HG02852 (cell line): ENCODE measurements around the gene BZW2.
"Not testable (repeated sequence)": the region's sequence is repeated elsewhere in the genome, so short reads cannot be mapped to it uniquely, and the experiment has no call there.

Source experiments
- ATAC-seq: cut with Tn5 transposase; IDR thresholded peaks from one replicate; pipeline ENCODE4 v1.9.1; 2021; ENCODE audit warnings: mild to moderate bottlenecking, moderate library complexity; ENCODE audit not compliant: unreplicated experiment

BZW2 gene

DNA sequence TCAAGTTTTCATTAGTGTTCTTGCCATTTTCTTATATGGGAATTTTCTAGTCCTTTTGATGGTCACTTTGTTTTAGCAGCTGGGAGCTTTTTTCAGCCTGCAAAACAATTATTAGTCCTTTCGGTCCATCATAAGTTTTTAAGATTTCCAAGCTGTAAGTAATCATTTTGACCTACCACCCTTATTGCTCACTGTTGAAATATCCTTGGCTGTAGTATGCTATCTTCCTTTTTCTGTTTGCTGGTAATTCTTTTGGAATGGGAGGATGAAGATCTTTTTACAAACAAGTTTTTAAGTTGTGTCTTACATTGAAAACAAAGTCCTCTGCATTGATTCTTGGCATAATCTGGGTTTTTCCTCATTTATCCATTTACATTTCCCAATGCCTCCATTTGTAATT lies 24.0 kb downstream of the BZW2 start:
- no peak for ATAC-seq

DNA sequence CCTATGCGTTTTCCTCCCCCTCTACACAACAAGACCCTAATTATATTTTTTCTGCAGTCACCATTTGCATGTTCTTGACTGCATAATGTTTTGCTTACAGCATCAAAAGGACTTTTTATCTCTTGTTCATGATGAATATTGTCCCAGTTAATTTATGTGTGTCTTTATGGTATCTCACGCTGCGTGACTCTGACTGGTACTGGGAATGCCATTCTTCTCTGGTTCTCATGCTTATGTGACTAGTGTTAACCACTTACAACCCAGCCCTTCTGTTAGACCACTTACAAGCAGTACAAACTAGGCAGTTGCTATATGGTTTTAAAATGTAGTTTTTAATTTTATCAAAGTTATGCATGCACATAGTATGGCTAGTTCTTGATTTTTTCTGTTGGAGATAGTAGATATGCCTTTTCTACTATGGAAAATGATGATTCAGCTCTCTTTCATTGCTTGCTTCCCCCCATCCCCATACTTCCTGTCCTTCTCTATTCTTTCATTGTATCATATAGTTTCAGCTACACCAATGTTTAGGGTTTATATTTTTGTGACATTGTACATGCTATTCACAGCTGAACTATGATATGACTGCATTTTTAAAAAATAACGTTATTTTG lies 24.9 kb downstream of the BZW2 start:
- no peak for ATAC-seq

DNA sequence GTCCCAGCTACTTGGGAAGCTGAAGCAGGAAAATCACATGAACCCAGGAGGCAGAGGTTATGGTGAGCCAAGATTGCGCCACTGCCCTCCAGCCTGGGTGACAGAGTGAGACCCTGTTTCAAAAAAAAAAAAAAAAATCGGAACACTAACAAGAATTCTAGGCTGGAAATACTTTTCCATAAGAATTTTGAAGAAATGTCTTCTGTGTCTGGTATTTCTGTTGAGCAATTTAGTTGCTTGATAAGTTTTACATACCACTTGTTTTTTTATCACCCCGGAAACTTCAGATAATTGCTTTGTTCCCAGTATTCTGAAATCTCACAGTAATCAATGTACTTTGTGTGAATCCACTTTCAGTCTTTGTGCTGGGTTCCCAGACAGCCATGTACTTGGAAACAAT lies 25.8 kb downstream of the BZW2 start:
- ATAC-seq = no peak

DNA sequence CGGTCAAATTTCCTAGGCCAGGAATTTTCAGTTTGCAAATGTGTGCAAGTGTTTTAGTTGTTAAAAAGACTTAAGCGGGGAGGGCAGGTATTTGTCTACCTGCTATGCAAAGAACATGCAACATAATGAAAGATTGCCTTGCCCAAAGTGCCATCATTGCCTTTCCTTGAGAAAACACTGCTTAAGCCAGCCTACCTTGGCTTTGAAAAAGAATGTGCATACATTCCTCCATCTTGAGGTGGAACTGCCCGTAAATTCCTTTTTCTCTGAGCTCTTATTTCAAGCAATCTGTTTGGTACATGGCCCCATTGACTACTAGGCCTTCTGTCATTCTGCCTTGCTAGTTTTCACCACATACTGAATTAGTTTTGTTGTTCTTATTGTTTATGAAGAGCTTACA lies 29.3 kb downstream of the BZW2 start:
- no peak for ATAC-seq

DNA sequence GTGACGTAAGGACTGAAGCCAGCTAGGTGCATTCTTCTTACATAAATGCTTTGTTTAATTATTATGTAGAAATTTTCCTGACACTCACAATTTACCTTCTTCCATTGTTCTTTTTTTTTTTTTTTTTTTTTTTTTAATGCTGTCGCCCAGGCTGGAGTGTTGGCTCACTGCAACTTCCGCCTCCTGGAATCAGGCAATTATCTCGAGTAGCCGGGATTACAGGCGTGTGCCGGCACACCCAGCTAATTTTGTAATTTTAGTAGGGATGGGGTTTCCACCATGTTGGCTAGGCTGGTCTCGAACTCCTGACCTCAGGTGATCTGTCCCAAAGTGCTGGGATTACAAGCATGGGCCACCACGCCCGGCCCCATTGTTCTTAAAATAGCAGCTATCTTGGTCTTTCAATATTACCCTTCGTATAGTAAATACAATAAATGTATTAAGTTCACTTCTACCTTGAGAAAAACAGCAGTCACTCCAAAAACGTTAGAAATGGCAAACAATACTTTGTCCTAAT lies 32.1 kb downstream of the BZW2 start:
- no peak for ATAC-seq

DNA sequence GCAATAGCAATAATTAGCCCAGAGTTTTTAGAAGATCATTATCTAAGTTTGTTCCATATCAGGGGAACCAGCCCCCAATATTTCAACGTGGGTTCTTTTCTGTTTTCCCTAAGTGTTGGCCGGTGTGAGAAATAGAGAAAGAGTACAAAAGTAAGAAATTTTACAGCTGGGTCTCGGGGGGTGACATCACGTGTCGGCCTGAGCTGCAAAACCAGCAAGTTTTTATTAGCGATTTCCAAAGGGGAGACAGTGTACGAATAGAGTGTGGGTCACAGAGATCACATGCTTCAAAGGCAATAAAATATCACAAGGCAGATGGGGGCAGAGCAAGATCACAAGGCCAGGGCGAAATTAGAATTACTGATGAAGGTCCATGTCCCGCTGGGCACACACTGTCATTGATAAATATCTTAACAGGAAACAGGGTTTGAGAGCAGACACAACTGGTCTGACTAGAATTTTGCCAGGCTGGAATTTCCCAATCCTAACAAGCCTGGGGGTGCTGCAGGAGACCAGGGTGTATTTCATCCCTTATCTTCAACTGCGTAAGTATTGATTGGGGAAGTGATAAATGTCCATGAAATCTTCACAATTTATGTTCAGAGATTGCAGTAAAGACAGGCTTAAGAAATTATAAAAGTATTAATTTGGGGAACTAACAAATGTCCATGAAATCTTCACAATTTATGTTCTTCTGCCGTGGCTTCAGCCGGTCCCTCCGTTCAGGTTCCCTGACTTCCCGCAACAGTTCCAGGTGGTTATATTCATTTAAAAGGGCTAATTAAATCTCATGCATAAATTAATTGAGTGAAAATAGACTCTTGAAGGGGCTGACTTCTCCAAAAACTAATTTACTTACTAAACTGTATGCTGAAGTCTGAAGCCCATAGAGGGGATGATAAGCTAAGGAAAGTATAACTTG lies 32.9 kb downstream of the BZW2 start:
- ATAC-seq = not testable (repeated sequence)

DNA sequence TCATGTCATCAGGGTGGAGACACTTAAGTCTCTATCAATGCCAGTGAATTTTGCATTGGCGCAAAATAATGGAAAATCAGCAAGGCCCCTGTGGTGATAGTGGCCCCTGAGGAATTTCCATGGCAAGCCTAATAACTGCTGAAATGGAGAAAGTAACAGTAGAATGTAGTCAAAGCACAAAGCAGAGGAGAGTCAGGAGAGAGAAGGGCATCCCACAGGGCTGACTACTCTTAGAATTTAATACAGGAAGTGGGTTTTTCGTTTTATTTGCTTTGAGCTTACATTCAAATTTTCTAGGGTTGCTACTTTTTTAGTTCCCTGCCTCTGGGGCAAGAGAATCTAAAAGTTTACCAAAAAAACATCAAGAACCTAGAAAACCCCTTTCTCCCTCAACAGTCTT lies 39.0 kb downstream of the BZW2 start:
- ATAC-seq = no peak

DNA sequence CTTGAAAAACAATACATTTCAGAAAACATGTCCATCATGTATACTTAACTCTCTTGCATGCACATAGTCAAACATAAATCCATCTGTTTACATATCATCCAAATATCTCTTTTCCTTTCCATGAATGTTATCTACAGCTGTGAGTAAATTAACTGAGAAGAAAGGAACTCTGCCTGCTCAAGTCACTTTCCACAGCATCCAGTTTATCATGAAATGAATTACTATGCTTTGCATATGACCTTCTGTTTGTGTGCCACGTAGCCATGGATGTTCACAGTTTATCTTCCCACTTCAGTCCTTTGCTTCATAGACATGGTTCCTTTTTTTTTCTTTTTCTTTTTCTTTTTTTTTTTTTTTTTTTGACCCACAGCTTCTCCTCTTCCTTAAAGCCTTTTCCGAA lies 39.6 kb downstream of the BZW2 start:
- no peak for ATAC-seq

DNA sequence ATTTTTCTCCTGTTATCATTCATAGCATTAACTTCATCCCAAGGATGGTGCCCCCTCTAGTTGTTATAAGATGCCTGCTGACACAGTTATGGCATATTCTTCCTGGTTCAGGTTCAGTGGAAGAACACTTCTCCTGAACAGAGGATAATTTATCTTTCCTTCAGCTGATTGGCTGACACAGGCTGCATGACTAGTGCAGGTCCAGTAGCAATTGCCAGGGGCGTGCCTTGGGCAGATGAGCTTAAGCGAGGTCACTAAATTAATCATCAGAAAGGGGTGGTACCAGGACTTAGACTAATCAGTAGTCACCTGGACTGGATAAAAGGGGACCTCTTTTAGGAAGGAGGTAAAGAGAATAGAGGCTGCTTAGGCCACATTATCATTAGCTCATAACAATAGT lies 42.3 kb downstream of the BZW2 start:
- ATAC-seq = no peak

DNA sequence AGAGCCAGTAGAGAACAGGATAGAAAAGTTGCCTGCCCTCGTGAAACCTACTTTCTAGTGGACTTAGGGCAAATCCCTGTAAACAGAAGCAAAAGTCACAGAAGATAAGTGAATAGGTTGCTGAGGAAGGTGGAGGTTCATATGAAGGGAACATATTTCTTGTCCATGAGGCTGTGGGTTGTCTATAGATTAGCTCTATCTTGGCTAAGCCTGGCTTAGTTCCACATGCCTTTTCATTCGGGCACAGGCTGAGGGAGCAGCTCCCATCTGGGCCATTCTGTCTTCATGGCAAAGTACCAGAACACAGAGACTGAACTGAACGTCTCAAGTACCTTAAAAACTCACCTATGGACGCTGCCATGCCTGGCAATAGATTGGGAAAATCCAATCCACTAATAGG lies 45.3 kb downstream of the BZW2 start:
- no peak for ATAC-seq

DNA sequence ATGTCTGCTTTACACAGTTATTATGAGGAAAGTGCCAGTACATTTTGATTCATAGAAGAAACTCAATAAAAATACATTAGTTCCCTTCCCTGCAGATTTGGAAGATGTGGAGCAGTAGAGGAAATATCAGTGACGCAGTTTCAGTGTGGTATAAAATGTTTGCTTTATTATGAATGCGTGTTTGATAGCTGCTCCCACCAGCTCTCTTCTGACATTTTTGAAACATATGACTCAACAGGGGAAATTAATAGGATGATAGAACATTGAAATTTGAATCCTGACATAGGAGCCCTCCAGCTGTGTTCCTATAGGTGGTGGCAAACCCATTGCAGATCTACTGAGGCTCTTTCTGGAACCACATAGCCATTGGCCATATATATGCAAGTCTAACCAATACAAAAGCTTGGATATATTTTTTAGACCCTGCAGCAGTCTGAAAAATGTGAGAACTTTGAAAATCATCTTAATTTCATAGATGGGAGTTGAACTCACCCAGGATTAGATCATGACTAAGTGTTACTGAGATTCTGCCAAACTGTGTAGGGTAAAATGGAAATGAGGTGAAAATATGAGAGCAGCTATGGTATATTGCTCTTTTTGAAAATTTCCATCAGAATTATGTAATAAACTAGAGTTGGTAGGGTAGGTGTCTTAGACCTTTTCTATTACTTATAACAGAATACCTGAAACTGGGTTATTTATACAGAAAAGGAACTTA lies 47.8 kb downstream of the BZW2 start:
- no peak for ATAC-seq

DNA sequence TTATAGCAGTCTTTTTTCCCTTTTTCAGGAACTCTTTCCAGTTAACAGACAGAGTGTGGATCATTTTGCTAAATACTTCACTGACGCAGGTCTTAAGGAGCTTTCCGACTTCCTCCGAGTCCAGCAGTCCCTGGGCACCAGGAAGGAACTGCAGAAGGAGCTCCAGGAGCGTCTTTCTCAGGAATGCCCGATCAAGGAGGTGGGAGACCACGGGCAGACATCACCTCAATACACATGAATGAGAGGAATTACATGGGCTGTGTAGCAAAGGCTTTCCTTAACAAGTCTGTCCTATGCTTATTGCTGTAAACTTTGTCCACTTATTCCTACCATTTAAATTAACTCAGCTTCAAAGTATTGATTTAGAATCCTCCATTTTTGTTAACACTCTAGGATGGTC lies 48.8 kb downstream of the BZW2 start:
- no peak for ATAC-seq

DNA sequence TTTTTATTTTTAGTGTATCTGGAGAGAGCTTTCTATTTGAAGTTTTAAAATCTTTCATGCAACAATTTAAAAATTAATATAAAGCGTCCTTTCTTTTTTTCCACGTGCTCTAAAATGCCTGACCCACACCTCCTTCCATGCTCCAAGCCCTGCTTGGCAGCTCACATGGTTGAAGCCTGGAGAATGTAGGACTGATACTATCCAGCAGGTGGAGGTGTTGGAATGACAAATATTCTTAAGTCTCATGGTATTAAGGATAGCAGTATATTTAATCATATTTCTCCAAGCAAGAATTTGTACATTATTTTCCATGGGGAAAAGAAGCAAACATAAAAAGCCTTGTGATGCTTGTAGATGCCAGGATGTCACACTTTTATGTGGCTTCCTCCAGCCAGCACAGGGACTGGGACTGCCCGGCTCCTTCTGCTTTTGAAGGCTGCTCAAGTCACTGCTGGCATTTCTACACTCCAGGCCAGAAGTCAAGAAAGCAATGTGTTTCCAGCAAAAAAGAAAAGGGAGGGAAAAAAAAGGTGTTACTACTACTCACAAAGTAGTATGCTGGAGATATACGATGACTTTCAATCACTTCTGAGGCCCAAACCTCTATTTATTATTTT lies 49.7 kb downstream of the BZW2 start:
- ATAC-seq = no peak

DNA sequence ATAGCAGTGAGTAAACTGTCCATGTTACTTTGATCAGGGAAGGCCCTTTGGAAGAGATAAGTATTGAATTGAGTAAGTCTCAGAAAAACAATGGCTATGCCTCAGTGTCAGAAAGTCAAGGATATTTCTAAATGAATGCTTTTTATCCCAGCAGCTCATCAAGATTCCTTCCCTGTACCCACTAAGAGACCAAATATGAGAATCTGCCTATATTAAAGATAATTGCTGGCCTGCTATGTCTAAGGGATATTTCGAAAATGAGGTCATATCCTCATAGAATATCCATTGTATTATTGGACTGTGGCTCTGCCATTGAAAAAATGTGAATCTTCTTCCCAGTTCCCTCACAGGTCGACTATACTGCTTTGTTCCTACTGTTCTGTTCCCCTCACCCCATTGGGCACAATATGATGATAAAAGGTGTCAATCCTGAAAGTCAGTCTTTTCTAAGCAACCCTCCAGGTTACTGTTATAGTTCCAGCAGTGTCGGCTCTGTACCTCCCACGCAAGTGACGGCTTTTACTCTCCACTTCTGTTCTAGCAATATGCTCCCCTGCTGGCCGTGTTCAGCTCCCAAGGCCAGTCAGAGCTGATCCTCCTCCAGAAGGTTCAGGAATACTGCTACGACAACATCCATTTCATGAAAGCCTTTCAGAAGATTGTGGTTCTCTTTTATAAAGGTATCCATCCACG lies 51.7 kb downstream of the BZW2 start:
- ATAC-seq = no peak

DNA sequence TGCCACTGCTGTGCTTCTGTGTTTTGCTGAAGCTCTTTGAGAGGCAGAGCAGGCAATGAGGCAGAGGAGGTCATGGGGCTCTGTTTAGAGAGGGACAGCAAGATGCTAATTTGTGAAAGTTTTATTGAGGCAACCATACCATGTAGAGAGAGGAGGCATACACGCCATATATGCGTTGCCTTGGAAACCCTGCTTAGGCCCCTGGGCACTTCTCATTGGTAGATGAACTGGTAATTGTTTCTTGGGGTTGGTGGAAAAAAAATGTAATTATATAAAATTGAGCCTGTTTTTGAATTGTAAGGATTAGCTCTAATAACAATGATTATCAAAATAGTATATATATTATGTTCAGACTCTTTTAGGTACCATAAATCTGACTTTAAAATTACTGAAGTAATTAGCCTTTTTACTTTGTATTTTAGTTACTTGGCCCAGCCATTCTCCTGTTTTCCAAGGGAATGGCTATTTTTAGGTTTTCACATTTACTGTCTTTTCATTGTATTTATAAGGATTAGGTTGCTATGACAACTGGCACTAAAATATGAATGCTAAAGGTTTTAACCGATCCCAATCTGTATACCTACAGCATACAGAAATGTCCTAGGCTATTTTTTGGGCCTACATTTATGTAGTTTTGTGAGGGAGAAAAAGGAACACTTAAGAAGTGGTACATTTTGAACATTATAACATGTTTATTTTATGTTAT lies 52.4 kb downstream of the BZW2 start:
- ATAC-seq = no peak

DNA sequence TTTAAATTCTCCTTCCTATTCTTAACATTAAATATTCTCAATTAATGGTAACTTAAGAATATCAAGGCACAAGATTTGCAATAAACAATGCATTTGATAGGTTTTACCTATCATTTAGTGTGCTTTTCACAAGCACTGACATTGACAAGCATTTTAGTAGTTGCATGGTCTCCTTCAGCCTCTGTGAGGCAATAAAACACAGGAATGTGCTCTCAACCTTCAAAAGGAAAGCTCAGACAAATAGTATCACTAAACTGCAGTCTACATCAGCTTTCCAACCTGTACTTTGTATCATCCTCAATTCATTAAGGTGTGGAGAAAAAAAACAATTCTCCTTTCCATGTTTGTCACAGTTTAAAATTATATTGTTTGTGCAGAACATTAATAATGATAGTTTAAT lies 56.5 kb downstream of the BZW2 start:
- no peak for ATAC-seq

DNA sequence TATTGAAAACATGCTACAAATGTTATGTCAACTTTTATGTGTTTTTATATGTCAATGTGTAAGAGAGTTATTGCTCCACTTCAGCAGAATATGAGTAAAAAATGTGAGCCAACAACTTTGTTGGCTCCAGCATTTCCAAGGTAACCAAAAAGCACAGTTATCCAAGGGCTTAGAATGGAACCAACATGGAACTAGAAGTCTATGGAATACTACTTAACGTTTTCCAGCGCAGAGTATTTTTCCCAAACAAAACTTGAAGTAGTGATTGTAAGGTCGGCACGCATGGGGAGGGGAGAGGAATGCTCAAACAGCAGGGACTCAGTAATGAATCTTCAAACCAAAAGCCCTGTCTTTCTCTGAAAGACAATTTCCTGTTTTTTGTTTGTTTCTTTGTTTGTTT lies 62.5 kb downstream of the BZW2 start:
- ATAC-seq = no peak

DNA sequence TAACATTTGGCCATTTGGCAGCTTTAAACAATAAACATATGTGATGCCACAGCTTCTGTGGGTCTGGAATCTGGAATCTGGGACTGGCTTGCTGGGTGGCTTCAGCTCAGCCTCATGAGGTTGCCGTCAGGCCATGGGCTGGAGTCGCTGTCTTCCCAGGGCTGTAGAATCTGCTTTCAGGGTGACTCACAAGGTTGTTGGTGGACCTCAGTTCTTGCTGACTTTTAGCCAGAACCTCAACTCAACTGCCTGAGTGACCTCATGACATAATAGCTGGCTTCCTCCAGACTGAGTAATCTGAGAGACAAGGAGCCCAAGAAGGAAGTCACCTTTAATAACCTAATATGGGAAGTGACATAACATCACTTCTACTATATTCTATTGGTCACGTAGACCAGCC lies 63.0 kb downstream of the BZW2 start:
- no peak for ATAC-seq

DNA sequence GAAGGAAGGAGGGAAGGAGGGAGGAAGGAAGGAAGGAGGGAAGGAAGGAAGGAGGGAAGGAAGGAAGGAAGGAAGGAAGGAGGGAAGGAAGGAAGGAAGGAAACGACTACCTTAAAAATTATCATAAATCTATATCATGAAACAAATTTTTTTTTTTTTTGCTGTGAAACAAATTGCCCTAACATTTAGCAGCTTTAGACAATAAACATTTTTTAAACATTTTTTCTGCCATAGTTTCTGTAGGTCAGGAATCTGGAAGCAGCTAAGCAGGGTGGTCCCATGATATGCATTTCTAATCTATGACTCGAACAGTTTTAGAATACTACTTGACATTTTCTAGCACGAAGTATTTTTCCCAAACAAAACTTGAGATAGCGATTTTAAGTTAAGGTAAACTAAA lies 64.7 kb downstream of the BZW2 start:
- no peak for ATAC-seq

DNA sequence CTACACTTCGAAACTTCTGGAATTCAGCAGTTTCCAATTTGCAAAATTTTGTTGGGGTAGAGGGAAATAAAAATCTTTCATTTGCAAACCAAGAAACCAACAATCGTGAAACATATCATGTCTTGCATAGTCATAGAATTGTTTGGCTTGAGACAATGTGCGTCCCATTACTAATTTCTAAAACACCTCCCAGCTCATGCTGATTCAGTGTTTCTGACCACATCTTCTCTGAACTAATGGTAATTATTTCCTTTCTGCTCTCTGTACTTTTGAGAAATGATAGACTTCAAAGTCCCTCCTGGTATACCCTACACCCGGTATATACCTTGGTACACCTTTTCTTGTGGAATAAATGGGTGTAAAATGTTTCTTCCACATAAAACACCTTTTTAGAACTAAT lies 65.7 kb downstream of the BZW2 start:
- no peak for ATAC-seq
